Activated CD4-positive, alpha-beta T cell treated with anti-CD3 and anti-CD28 coated beads for 24 hours (primary cell): Measurements from ENCODE around the gene ABCA4.

ENCODE experiments used
- DNase-seq, 2 donors: peaks; one replicate each; pipeline ENCODE4 v3.0.0-alpha.2; 2020; ENCODE audit warnings: low read depth in 2 of 2

The ABCA4 gene

DNA sequence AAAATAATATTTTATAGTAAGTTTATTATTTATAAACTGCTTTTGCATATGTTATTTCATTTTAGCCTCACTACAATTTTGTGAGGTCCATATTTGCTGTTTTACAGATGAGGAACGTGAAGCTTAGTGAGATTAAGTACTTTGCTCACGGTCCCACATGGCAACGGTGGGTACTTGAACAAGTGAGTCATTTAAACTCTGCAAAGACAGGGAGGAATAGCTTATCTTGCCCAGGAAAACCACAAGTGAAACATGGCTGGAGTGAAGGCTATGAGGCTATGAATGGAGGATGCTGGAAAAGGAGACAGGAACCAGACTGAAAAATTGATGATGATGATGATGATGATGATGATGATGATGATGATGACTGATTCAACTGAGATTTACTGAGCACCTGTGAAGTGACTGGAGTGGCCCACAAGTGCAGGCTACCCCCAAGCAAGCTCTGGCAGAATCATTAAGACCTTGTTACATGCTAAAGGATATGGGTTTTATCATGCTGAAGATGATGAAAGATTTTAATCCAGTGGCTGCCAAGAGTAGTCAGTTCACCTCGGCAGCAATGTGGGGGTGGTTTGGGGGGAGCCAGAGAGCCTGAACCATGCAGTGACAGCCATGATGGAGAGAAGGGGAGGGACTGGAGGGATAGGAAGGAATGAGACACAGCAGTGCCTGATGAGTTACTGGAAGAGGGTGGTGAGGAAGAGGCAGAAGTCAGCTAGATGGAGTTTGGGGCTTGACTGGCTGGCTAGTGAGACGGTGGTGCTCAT lies 1.4 kb upstream of the ABCA4 start:
- DNase-seq, result no peak

DNA sequence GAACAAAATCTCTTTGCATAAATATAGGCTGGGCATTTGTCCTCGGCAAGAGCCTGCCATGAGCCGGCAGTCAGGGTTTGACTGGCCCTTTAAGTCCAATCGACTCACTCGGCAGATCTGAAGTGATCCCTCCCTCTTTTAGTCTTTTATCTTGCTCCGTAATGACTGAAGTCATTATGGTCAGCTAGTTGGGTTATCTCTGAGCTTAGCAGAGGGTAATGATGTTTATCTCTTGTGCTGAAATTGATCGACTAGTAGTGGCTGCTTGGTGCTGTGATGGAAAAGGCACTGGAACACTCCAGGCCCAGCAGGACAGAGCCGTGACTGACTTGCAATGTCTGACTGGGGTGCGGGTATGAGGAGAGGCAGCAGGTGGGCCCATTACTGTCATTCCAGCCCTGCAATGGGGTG lies 468 bp upstream of the ABCA4 start:
- no peak for DNase-seq

DNA sequence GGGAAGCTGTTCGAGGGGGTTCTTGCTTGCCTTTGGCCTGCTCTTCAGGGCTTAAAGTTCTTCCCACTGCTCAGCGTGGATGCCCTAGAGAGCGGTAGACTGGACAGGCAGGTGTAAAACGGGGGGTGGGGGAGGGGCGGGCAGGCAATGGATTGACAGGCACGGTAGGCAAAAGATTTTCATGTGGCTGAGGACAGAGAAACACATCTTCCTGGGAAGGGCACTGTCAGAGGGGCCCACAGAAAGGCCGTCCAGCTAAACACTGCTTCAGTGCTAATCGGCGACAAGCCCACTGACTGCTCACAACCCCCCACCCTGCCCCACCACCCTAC lies 412 bp downstream of the ABCA4 start:
- DNase-seq, result no peak

DNA sequence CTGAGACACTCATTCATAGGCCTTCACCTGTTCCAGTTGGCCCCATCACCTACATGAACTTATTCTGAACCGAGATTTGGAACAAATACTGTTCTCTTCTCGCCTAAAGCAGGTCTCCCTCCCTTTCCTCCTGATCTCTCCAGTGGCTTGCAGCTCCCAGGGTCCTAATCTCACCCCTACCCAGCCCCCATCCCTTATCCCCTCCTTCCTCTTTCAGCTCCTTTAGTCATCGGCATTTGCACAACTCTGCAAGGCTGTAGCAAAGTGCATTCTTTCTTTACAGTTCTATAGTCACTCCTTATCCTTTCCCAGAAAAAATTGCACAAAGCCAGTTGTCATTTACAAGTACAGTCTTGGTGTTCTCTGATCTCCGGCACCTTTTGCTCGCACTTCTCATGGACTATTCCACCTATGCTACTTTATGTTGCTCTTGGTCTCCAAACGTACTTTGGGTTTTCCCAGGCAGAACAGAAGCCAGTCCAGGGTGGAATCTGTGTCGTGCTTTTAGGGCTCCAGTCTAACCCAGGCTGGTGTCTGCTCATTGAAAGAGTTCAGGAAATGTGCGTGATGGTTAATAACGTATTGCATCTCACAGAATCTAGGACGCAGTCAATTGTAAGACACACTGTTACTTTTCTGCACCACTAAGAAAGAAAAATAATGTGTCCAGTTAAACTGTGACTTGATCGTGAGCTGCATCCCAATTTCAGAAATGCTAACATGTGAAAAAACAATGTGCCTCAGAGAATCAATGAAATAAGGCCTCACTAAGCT lies 965 bp downstream of the ABCA4 start:
- DNase-seq, result no peak

DNA sequence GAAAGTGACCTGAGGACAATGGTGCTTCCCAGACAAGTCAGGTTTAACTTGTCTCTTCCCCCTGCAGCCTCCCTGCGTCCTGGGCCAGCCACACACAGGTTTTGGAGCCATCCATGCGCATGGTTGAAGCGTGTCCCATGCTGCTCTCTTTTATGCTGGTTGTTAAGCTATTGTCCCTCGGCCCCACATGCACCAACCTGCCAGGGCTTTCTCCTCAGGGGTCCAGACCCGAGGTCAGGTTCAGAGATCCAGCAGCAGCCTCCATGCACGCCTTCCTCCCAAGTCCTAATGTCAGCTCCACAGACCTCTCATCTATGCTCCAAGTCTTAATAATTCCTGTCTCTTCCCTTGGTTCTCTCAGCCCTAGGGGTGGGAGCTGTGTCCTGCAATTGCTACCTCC lies 1.6 kb downstream of the ABCA4 start:
- DNase-seq, result no peak

DNA sequence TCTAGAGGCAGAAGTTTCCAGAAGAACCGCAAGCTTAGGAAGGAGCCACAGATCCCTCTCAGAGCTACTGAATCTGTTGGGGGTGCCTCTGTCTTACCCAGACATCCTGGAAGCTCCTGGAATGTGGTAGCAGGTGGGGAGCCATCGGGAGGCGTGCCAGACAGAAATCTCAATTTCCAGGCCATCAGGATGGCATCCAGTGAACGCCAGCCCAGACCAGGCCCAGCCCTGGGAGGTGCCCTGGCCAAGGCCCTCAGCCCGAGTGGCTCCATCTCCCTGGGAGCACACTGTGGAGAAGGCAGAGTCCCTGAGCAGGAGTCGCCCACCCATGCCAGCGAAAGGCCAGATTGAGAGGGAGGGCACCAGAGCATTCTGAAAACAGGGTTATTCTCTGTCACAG lies 2.5 kb downstream of the ABCA4 start:
- DNase-seq, result no peak

DNA sequence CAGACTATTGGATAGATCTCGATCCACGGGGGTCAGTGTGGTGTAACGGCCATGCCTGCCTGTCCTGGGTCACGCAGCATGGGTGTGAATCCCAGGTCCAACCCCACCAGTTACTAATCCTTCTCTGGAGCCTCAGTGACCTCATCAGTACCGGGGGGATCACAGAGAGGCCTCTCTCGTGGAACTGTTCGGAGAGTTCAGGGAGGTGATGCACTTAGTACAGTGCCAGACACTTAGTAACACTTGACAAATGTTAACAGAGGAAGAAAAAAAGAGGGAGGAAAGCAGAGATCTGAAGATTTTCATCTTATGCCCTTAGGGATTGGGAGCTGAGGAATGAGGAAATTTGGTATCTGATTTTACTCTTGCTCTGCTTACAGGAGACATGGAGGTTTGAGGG lies 2.9 kb downstream of the ABCA4 start:
- no peak for DNase-seq

DNA sequence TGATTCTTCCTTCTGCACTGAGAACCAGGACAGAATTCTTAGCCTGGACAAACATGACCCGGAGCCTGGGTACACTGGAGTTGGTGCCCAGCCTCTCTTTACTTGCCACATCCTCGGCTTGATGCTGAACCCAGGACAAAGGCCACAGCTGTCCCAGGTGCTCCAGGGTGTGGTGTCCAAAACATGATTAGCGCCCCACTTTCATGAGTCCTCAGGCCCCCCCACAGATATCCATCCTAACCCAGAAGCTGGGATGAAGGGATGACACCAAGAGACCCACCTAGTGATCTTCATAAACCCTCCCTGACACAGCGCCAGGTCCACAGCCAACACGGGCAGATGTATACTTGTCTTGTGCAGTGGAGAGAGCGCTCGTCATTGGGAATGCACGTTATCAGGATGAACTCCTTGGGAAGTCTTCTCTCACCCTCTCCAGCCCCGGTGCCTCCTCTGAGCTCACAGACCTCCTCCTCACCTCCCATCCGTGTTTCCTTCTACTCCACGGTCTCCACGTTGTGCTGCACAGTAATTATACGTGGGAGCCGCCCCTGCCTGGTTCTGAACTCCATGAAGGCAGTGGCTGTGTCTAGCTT lies 3.6 kb downstream of the ABCA4 start:
- DNase-seq, result no peak

DNA sequence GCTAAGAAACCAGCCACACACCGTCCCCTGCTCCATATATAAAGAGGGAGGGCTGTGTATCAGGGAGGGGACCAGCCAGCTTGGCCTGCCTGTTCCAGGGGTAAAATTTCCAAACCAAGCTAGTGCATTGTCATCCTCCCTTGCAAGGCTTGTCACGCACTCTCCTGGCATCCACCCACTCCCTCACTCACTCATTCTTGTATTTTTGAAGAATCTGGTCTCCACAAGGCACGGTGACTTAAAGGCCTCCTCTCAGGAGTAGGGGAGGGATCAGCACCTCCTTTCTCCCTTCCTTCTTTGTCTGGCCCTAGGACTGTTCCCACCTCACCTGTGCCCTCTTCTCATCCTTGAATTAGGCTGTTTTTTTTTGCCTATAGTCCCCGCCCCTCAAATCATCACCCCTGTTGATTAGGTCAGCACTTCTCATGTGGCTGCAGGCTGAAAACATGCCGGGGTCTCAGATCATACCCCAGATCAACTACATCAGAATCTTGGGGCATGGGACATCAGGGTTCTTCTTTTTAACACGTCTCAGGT lies 5.0 kb downstream of the ABCA4 start:
- DNase-seq, result no peak

DNA sequence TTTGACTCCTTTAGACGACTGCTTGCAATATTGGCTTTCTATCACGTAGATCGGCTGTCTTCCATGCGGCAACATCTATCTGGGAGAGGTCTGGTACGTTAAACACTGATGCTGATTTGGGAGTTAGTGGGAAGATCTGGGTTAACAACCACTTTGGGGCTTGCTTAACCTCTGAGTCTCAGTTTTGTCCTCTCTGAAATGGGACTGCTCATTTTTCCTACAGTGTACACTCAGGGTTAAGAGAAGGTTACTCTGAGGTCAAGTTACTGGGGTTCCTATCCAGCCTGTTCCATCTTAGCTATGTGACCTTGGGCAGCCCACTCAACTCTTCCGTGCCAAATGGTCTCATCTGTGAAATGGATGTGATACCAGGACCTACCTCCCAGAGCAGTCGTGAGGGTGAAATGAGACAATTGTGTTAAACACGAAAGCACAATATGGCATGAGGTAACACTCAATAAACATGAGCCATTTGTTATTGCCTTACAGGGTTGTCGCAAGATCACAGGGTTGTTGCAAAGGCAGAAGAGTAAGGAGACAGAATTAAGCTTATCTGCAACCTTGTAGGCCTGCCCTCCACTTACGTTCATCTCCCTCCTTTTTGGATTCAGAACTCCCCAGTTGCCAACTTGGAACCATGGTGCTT lies 5.6 kb downstream of the ABCA4 start:
- no peak for DNase-seq

DNA sequence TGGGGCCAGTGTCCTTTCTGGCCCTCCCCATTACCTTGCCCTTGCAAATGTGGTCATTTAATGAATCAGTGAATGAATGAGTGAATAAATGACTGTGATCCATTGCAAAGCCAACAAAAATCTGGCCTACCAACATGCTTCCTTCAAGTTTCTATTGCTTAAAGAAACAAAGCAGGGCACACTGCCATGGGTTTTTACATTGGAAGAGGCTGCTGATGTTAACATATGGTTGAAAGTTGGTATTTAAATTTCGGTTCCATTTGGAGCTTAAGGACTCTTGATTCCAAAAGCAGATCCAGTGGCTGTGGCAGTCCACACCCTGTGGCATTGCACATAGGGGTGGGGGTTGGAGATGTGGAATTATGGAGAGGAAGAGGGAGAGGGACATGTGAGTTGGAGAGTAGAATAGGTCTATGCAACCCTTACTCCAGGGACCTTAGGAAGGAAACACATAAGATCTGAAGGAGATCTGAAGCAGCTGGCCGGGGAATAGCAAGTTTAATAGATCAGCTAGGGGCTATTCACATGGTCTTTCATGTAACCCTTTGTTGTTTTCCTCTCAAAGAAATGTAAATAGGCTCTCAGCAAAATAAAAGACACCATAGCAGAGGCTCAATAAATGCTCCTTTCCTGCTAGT lies 7.2 kb downstream of the ABCA4 start:
- no peak for DNase-seq

DNA sequence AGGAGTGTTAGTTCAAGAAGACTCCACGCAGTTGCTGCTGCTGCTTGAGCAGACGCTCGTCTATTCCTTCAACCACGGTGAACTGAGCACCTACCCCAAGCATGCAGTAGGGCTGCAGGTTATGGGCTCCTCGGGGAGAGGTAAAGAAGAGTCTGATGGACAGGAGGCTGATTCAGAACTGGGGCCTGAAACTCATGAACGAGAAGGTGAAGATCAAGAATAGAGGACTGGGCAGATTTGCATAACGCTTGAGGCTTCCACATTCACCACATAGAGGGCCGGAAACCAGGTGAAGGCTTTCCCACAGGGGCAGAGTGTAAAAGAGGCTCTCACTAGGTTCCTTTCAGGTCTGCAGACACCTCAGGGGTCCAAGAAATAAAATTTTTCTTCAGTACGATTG lies 9.1 kb downstream of the ABCA4 start:
- no peak for DNase-seq

DNA sequence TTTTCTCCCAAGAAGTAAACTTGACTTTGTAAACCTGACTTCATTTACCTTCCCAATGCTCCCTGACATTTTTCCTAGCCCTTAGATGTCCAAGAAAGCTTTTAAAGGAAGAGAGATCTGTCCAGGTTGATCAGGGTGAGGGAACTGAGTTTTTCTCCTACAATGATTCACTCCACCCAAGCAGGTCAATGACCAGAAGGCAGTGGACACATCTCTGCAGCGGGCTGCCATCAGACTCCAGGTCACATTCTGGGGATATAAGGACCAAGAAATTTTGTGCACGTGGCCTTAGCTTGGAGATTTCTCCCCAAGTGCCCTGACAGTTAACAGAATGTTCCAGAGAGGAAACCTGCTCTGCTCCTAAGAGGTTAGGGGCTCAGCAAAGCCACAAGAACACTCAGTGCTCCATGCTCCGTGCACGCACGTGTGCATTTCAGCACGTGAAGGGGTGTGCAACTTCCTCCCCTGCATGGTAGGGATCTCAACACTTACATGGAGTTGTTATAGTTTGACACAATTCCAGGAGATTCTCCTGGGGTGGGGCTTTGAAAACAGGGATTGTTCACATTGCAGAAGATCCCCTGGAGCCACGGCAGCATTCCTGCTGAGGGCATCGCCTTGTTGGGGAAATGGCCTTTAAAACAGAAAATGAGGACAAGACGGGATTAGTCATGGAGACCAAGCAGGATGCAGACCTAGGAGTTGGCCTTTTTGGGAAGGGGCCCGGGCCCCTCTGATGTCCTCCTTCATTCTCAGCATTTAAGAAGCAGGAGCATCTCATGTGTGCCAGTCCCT lies 9.8 kb downstream of the ABCA4 start:
- no peak for DNase-seq

DNA sequence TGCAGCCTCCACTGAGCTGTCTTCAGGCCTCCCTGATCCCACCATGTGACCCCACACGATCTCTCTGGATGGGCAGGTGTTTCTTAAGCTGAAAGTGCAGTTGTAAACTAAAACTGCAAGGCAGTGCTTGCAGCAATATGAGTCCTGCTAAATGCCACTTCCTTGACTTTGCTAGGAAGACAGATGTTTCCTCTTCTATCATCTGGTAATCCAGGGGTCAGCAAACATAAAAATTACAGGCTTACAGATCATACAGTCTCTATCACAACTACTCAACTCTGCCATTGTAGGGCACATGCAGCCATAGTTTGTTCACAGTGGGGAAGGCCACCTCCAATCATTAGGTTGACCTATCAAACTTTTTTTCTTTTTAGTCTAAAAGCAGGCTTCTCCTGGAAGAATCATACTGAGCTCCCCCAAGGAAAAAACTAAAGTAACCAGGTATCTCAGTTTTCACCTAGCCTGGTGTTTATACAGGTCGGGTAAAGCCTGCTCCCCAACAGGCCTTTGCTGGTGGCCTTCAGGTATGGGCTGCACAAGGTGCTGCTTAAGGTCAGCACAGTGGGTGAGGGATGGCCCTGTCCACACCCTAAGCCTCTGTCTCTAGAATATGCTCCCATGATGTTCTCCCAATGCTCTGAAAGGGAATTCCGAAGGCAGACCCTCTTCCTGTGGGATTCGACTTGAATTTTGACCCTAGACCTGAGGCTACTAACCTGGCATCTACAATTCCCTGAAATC lies 10.8 kb downstream of the ABCA4 start:
- no peak for DNase-seq

DNA sequence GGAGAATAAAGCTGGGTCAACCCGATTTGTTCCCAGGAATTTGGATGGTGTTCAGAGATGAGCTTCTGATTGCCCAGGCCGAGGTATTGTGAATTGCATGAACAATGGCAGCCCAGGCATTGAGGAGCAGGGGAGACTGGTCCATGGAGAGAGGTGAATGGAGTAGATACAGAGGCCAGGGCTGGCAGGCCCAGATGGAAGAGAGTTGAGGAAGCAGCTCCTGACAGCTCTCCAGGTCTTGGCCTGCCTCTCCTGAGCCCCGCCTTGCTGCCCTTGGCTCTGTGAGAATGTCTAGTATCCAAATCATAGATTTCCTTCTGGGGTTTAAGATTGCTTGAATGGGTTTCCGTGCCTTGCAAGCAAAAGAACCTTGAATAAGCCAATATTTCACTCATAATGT lies 11.5 kb downstream of the ABCA4 start:
- no peak for DNase-seq

DNA sequence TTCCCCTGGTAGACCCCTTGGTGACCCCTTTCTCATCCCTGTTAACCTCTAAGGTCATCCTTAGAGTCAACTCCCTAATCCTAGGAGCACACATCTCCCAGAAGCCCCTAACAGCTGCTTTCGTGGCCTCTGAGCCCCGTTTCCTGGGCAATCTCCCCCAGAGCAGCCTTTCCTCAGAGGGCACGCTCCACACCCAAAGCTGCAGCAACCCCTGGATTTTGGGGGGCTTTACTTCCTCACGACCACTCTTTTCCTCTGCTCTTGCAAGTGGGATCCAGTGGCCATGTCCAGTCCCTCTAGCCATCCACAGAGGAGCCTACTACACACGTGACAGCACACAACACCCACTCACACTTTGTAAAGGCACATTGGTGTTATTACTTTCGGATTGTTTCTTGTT lies 13.8 kb downstream of the ABCA4 start:
- no peak for DNase-seq

DNA sequence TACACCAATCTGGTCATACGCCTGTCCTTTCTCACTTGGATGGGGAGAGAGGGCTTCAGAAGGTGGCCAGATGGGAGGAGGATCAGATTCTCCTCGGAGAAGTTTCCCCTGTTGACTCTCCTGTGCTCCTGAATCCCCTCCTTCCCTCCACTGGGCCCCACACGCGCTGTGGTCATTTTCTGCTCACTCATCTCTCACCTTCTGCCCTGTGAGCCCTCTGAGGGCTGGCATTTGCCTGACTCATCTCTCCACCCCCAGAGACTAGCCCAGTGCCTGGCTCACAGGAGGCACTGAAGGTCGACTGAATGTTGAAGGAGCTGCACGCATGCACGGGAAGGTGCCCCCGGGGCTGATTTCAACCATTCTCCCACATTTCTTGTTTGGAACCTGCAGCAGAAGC lies 14.2 kb downstream of the ABCA4 start:
- DNase-seq, result no peak

DNA sequence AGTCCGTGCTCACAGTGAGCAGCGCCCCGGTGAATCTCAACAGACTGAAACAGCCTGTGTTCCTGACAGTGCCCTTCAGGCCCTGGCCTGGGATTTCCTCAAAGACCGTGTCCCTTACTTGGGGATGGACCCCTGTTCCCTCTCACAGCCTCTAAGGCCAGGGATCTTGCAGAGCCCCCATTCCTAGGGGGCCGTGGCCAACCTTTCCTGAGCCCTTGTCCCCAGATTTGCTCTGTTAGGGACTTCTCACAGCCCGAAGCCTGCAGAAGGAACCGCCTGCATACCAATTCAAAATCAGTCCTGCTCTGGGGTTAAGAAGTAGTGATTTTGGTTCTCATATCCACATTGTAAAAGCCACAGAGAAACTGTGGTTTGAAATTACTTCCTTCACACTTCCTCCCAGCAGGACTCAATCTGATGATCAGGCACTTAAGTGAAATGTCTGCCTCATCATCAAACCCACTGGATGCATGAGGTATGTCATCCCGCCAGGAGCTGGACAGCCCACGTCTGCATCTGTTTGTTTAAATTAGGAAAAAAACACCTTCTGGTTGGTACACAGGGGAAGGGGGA lies 14.9 kb downstream of the ABCA4 start:
- DNase-seq, result no peak

DNA sequence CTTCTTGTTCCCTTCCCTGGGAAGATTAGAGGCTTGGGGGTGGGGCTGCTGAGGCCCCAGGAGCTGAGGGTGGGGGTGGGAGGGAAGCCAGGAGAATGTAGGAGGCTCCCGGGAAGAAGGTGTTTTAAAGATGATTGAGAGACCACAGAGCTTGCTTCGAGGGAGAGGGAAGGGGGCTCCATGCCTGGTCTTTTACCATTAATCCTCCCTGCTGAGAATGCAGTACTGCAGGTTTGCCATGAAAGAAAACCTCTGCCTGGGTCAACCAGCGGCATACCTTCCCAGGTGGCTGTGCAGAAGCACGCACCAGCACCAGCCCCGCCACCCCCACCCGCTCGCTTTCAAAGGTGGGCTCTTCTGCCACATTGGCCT lies 15.4 kb downstream of the ABCA4 start:
- DNase-seq, result no peak
